ENCODE data around the gene ESPN.

ESPN gene

GRCh38 chr1:6510493-6510892, 85.9 kb downstream of the ESPN start:
- TF ChIP-seq CTCF (conservative IDR thresholded peaks at IDR 0.05), result no peak
- H3K27ac ChIP-seq, result no peak overlapping the region
